Endothelial cell of umbilical vein (primary cell): ENCODE results near the gene GVQW3.

Experiments
- FOS ChIP-seq: IDR thresholded peaks from 2 replicates; pipeline ENCODE4 v1.6.1; 2011; ENCODE audit warnings: mild to moderate bottlenecking, low read length, moderate library complexity, borderline replicate concordance; ENCODE audit not compliant: insufficient read depth
- POLR2A ChIP-seq: IDR thresholded peaks from 2 replicates; pipeline ENCODE4 v1.6.1; 2012; ENCODE audit warnings: low read depth, mild to moderate bottlenecking, control low read depth, low read length
- TF ChIP-seq, protein P1 (sequence below), 2 donors: IDR thresholded peaks; 1 replicate in 1 of 2; 2 replicates in 1 of 2; pipeline ENCODE4 v1.5.1; 2011; ENCODE audit warnings: low read length in 2 of 2, mild to moderate bottlenecking in 2 of 2, moderate library complexity in 2 of 2, control low read depth in 1 of 2, inconsistent platforms in 1 of 2, low read depth in 1 of 2; ENCODE audit not compliant: insufficient read depth in 1 of 2; ENCODE audit errors: extremely low read depth in 1 of 2
- TF ChIP-seq, protein P2 (sequence below): IDR thresholded peaks from 2 replicates; pipeline ENCODE4 v1.6.1; 2011; ENCODE audit not compliant: insufficient read depth, insufficient read length

DNA sequence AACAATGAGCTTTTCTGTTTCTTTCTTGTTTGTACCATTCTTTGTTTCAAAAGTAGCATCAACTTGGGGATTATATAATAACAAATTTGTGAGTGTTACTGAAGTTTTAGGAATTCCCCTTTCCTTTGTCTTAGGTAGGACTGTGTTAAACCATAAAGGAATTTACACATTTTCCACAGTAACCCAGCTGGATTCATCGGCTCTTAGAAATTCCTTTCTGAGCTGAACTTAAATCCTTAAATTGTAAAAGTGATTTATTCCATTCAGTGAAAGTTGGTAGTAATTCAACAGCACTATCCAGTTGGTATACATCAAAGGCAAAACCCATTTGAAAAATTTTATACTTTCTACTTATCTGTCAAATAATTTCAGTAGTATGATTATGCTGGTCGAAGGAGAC lies 75.4 kb downstream of the GVQW3 start:
- TF ChIP-seq, protein P1, sequence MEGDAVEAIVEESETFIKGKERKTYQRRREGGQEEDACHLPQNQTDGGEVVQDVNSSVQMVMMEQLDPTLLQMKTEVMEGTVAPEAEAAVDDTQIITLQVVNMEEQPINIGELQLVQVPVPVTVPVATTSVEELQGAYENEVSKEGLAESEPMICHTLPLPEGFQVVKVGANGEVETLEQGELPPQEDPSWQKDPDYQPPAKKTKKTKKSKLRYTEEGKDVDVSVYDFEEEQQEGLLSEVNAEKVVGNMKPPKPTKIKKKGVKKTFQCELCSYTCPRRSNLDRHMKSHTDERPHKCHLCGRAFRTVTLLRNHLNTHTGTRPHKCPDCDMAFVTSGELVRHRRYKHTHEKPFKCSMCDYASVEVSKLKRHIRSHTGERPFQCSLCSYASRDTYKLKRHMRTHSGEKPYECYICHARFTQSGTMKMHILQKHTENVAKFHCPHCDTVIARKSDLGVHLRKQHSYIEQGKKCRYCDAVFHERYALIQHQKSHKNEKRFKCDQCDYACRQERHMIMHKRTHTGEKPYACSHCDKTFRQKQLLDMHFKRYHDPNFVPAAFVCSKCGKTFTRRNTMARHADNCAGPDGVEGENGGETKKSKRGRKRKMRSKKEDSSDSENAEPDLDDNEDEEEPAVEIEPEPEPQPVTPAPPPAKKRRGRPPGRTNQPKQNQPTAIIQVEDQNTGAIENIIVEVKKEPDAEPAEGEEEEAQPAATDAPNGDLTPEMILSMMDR (IDR thresholded peaks at IDR 0.05; ENCODE audit: extremely low read depth in 1 of 2, insufficient read depth in 1 of 2, low read depth in 1 of 2, low read length in 2 of 2), result no peak
- TF ChIP-seq POLR2A (no peak), FOS (no peak)
- TF ChIP-seq, protein P2, sequence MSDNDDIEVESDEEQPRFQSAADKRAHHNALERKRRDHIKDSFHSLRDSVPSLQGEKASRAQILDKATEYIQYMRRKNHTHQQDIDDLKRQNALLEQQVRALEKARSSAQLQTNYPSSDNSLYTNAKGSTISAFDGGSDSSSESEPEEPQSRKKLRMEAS, result no peak
